GM12878 (cell line): ENCODE results near the gene SFPQ.
"Not testable (repeated sequence)": the region's sequence is repeated elsewhere in the genome, so short reads cannot be mapped to it uniquely, and the experiment has no call there.

Experiments used
- EP300 ChIP-seq, 2 experiments: fragments of 150-350 bp in 1 of 2; IDR thresholded peaks; 2 replicates each; pipeline ENCODE4 v1.6.1; 2011 to 2012; ENCODE audit warnings: low read depth in 2 of 2, low read length in 2 of 2, borderline replicate concordance in 1 of 2, improper control_type of control experiment in 1 of 2, inconsistent platforms in 1 of 2; ENCODE audit not compliant: control insufficient read depth in 1 of 2
- HDAC2 ChIP-seq: fragments of 200-600 bp; sonication (generic); IDR thresholded peaks from 2 replicates; pipeline ENCODE4 v1.6.1; 2017
- MYC ChIP-seq: IDR thresholded peaks from 2 replicates; pipeline ENCODE4 v1.6.1; 2011; ENCODE audit warnings: mild to moderate bottlenecking, low read length, moderate library complexity, inconsistent platforms; ENCODE audit not compliant: insufficient read depth, insufficient replicate concordance, insufficient read length, severe bottlenecking
- SREBF1 ChIP-seq: IDR thresholded peaks from 2 replicates; pipeline ENCODE4 v1.6.1; 2012; ENCODE audit warnings: mild to moderate bottlenecking, low read length
- ZZZ3 ChIP-seq: IDR thresholded peaks from 2 replicates; pipeline ENCODE4 v1.6.1; 2011; ENCODE audit warnings: low read depth; ENCODE audit not compliant: control insufficient read depth, insufficient read length
- TF ChIP-seq, protein P1 (sequence below), 3 experiments: IDR thresholded peaks in 2 of 3; conservative IDR thresholded peaks in 1 of 3; 2 replicates each; pipeline ENCODE4 v1.5.1; 2011; ENCODE audit warnings: low read depth in 3 of 3, low read length in 3 of 3, mild to moderate bottlenecking in 3 of 3, control low read depth in 2 of 3, moderate library complexity in 2 of 3, inconsistent platforms in 1 of 3, mixed read lengths in 1 of 3; ENCODE audit not compliant: control insufficient read depth in 2 of 3, insufficient read depth in 1 of 3; ENCODE audit errors: extremely low read depth in 1 of 3
- TF ChIP-seq, protein P2 (sequence below): IDR thresholded peaks from 2 replicates; pipeline ENCODE4 v1.6.1; 2012; ENCODE audit warnings: low read depth, low read length, improper control_type of control experiment

DNA sequence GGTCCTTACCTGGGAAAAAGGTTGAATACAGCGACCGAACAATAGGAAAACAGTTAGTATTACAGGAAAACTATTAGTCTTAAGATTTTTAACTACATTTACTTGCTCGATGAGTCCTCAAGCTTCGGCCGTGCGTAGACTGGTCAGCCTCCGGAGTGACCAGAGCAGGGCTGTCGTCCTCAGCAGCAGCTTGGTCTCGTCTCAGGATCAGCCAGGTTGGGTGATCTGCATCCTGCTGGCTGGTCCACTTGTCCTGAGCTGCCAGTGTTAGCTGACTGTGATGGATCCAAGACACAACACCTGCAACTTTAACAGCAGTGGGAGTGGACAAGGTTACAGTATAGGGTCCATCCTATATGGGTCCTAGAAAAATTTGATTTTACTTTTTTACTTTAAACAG is 50.2 kb downstream of the SFPQ start:
- TF ChIP-seq, protein P1, sequence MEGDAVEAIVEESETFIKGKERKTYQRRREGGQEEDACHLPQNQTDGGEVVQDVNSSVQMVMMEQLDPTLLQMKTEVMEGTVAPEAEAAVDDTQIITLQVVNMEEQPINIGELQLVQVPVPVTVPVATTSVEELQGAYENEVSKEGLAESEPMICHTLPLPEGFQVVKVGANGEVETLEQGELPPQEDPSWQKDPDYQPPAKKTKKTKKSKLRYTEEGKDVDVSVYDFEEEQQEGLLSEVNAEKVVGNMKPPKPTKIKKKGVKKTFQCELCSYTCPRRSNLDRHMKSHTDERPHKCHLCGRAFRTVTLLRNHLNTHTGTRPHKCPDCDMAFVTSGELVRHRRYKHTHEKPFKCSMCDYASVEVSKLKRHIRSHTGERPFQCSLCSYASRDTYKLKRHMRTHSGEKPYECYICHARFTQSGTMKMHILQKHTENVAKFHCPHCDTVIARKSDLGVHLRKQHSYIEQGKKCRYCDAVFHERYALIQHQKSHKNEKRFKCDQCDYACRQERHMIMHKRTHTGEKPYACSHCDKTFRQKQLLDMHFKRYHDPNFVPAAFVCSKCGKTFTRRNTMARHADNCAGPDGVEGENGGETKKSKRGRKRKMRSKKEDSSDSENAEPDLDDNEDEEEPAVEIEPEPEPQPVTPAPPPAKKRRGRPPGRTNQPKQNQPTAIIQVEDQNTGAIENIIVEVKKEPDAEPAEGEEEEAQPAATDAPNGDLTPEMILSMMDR (IDR thresholded peaks at IDR 0.05 in 2 of 3, conservative IDR thresholded peaks at IDR 0.05 in 1 of 3; ENCODE audit: control insufficient read depth in 2 of 3, extremely low read depth in 1 of 3, insufficient read depth in 1 of 3, low read depth in 3 of 3, low read length in 3 of 3): not testable (repeated sequence)
- not testable (repeated sequence) for TF ChIP-seq ZZZ3; SREBF1; EP300 (IDR thresholded peaks at IDR 0.05; ENCODE audit: borderline replicate concordance in 1 of 2, control insufficient read depth in 1 of 2, low read depth in 2 of 2, low read length in 2 of 2); MYC; HDAC2
- TF ChIP-seq, protein P2, sequence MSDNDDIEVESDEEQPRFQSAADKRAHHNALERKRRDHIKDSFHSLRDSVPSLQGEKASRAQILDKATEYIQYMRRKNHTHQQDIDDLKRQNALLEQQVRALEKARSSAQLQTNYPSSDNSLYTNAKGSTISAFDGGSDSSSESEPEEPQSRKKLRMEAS: not testable (repeated sequence)
